B cell (primary cell): ENCODE results near the gene EFCAB9. TPM values are rescaled to one million over a fixed set of nuclear protein-coding genes. Genes with fewer than 3 reads are reported as not detected.

Experiments
- ATAC-seq: fragments of 200-7000 bp; cut with Tn5 transposase; one replicate; pipeline ENCODE4 v1.10.0; 2021; ENCODE audit warnings: low read depth, mild to moderate bottlenecking, moderate number of reproducible peaks, moderate library complexity
- CTCF ChIA-PET: fragments of 350-600 bp; sonication (Branson Sonifier 250); formaldehyde crosslinking; loops from one replicate; lab custom pipeline; 2021; ENCODE audit warnings: antibody characterized with exemption, inconsistent platforms; lab: Charles Lee
- POLR2A ChIA-PET: fragments of 350-600 bp; sonication (Branson Sonifier 250); formaldehyde crosslinking; loops from one replicate; lab custom pipeline; 2021; ENCODE audit warnings: antibody characterized with exemption; lab: Charles Lee
- DNase-seq: peaks from one replicate; pipeline ENCODE4 v3.0.0; 2013
- H2AFZ ChIP-seq: 2 replicates; pipeline ENCODE4 v1.6.1; 2012; ENCODE audit warnings: mild to moderate bottlenecking, low read depth, low read length; ENCODE audit not compliant: insufficient read depth, poor library complexity, severe bottlenecking
- H3K27ac ChIP-seq, 2 donors: 1 replicate in 1 of 2; 2 replicates in 1 of 2; pipeline ENCODE4 v1.5.1; 2012 to 2013; ENCODE audit warnings: low read length in 2 of 2, mild to moderate bottlenecking in 2 of 2, moderate library complexity in 1 of 2
- H3K27me3 ChIP-seq, 4 experiments: fragments of 200-600 bp in 1 of 4; sonication (generic) in 1 of 4; replicated peaks in 1 of 4; 1 replicate in 2 of 4; 2 replicates in 2 of 4; pipeline versions ENCODE4 v1.6.1 to v1.7.0; 2013 to 2016; ENCODE audit warnings: low read length in 3 of 4, mild to moderate bottlenecking in 2 of 4, mixed read lengths in 1 of 4, moderate library complexity in 1 of 4; ENCODE audit not compliant: insufficient read depth in 4 of 4, control insufficient read depth in 3 of 4; ENCODE audit errors: control extremely low read depth in 1 of 4
- H3K36me3 ChIP-seq, 2 experiments: replicated peaks in 1 of 2; 1 replicate in 1 of 2; 2 replicates in 1 of 2; pipeline versions ENCODE4 v1.6.1 to v1.7.1; 2013; ENCODE audit warnings: low read length in 1 of 2; ENCODE audit not compliant: insufficient read depth in 2 of 2, control insufficient read depth in 1 of 2; ENCODE audit errors: control extremely low read depth in 1 of 2, extremely low read depth in 1 of 2
- H3K4me1 ChIP-seq, 2 donors: fragments of 200-600 bp in 1 of 2; sonication (generic) in 1 of 2; 1 replicate in 1 of 2; 2 replicates in 1 of 2; pipeline versions ENCODE4 v1.5.1 to v1.6.1; 2013 to 2017; ENCODE audit warnings: low read length in 2 of 2; ENCODE audit not compliant: control insufficient read depth in 2 of 2, insufficient read depth in 2 of 2
- H3K4me2 ChIP-seq: replicated peaks from 2 replicates; pipeline ENCODE3; 2012; ENCODE audit warnings: mild to moderate bottlenecking, low read depth, low read length; ENCODE audit not compliant: poor library complexity, severe bottlenecking
- H3K4me3 ChIP-seq, 5 experiments: fragments of 200-600 bp in 1 of 5; sonication (generic) in 1 of 5; 1 replicate in 3 of 5; 2 replicates in 2 of 5; pipeline versions ENCODE4 v1.5.1 to v1.7.0; 2011 to 2016; ENCODE audit warnings: low read length in 4 of 5, mild to moderate bottlenecking in 4 of 5, low read depth in 2 of 5, control low read depth in 1 of 5, moderate library complexity in 1 of 5; ENCODE audit not compliant: insufficient read depth in 1 of 5; ENCODE audit errors: control extremely low read depth in 1 of 5, extremely low read depth in 1 of 5
- H3K79me2 ChIP-seq: fragments of 200-600 bp; sonication (generic); one replicate; pipeline ENCODE4 v1.6.0; 2016; ENCODE audit warnings: low read length; ENCODE audit not compliant: control insufficient read depth, insufficient read depth
- H3K9ac ChIP-seq: fragments of 200-600 bp; sonication (generic); 2 replicates; pipeline ENCODE4 v1.6.1; 2017; ENCODE audit warnings: mild to moderate bottlenecking, low read length, moderate library complexity
- H3K9me3 ChIP-seq, 3 donors: one replicate each; pipeline versions ENCODE4 v1.6.1 to v1.7.1; 2013; ENCODE audit warnings: low read length in 2 of 3; ENCODE audit not compliant: control insufficient read depth in 2 of 3, insufficient read depth in 1 of 3; ENCODE audit errors: control extremely low read depth in 1 of 3
- H4K20me1 ChIP-seq: 2 replicates; pipeline ENCODE4 v1.6.0; 2012; ENCODE audit warnings: mild to moderate bottlenecking, low read length; ENCODE audit not compliant: insufficient read depth, control insufficient read depth, poor library complexity, severe bottlenecking
- H3K27ac Mint-ChIP-seq: one replicate; pipeline ENCODE4 v1.8.0; 2021; ENCODE audit warnings: mixed read lengths
- H3K27me3 Mint-ChIP-seq: one replicate; pipeline ENCODE4 v1.8.0; 2021; ENCODE audit warnings: mixed read lengths
- H3K4me1 Mint-ChIP-seq: one replicate; pipeline ENCODE4 v1.8.0; 2021; ENCODE audit warnings: mixed read lengths
- H3K4me3 Mint-ChIP-seq: one replicate; pipeline ENCODE4 v1.8.0; 2021; ENCODE audit warnings: mixed read lengths
- H3K9me3 Mint-ChIP-seq: one replicate; pipeline ENCODE4 v1.8.0; 2022; ENCODE audit warnings: mixed read lengths; ENCODE audit not compliant: insufficient read depth
- EZH2 ChIP-seq: IDR thresholded peaks from 2 replicates; pipeline ENCODE4 v1.6.1; 2012; ENCODE audit warnings: borderline replicate concordance, low read depth, mild to moderate bottlenecking, moderate library complexity, low read length; ENCODE audit not compliant: insufficient read depth, poor library complexity, severe bottlenecking
- WGBS: methylation state at CpG from one replicate; pipeline ENCODE4 v1.1.5; 2013; ENCODE audit warnings: missing lambda C conversion rate; ENCODE audit not compliant: insufficient coverage; 5-methylcytosine and 5-hydroxymethylcytosine counted together
- intact Hi-C: fragments of 100-400 bp; cut with micrococcal nuclease; formaldehyde crosslinking; loops from one replicate; pipeline ENCODE4 v1.10.0; 2022
- polyA plus RNA-seq: library from polyadenylated mRNA; depleted of rRNA; stranded (reverse); fragments of >200 nt; gene quantifications from 2 replicates; pipeline ENCODE4 v1.2.3, GENCODE V29; 2012
- total RNA-seq, 2 donors: library from RNA; stranded (reverse); fragments of 120-200 nt in 1 of 2; gene quantifications; 1 replicate in 1 of 2; 2 replicates in 1 of 2; pipeline versions ENCODE4 v1.2.3 to v1.2.4, GENCODE V29; 2013 to 2022
- TF ChIP-seq, protein P1 (sequence below): fragments of 200-600 bp; IDR thresholded peaks from one replicate; pipeline ENCODE4 v1.8.0; 2022; ENCODE audit warnings: antibody characterized with exemption, mild to moderate bottlenecking

Gene EFCAB9
- total and polyA plus RNA-seq, 2 donors (not counting 1 experiment from before 2014, with no cell fraction given): not detected

DNA sequence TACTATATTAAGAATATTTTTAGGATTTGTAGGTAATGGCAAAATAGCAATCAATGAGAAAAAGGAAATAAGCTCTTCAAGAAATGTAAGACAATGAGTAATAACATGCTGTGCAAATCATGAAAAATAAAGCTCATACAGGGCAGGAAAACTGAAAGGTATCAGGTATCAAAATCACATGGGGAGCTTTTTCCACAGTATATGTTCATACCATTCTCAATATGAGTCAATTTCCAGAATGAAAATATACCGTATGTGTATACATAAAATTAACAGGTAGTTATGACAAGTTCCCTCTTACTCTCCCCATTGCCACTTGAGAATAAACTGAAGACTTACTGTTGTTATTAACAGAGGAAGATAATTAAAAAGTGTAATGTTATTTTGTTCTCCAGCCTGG is 35.9 kb downstream of the EFCAB9 start:
- no CpG with 5 or more reads among the region's 1 CpG for WGBS
- Mint-ChIP-seq H3K4me3 (no peak overlapping the region), H3K4me1 (no peaks in the 10 kb centered on the region), H3K27me3 (no peaks in the 10 kb centered on the region), H3K27ac (no peak overlapping the region), H3K9me3 (no peaks in the 10 kb centered on the region)
- Histone ChIP-seq H3K4me2 (no peak overlapping the region), H3K4me3 (no peak overlapping the region), H3K36me3 (peaks cover 1 to 17% of the 10 kb centered on the region in 2 experiments), H3K9me3 (no peaks in the 10 kb centered on the region), H3K9ac (no peak overlapping the region), H3K79me2 (no peaks in the 10 kb centered on the region), H3K27me3 (no peaks in the 10 kb centered on the region), H4K20me1 (no peaks in the 10 kb centered on the region), H3K27ac (no peak overlapping the region), H3K4me1 (no peaks in the 10 kb centered on the region), H2AFZ (no peak overlapping the region)
- intact Hi-C loops: no loop called here
- no peak for ATAC-seq
- TF ChIP-seq, protein P1, sequence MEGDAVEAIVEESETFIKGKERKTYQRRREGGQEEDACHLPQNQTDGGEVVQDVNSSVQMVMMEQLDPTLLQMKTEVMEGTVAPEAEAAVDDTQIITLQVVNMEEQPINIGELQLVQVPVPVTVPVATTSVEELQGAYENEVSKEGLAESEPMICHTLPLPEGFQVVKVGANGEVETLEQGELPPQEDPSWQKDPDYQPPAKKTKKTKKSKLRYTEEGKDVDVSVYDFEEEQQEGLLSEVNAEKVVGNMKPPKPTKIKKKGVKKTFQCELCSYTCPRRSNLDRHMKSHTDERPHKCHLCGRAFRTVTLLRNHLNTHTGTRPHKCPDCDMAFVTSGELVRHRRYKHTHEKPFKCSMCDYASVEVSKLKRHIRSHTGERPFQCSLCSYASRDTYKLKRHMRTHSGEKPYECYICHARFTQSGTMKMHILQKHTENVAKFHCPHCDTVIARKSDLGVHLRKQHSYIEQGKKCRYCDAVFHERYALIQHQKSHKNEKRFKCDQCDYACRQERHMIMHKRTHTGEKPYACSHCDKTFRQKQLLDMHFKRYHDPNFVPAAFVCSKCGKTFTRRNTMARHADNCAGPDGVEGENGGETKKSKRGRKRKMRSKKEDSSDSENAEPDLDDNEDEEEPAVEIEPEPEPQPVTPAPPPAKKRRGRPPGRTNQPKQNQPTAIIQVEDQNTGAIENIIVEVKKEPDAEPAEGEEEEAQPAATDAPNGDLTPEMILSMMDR: no peak
- TF ChIP-seq EZH2: no peak
- ChIA-PET POLR2A (no interaction called here), CTCF (no interaction called here)
- DNase-seq: no peak

DNA sequence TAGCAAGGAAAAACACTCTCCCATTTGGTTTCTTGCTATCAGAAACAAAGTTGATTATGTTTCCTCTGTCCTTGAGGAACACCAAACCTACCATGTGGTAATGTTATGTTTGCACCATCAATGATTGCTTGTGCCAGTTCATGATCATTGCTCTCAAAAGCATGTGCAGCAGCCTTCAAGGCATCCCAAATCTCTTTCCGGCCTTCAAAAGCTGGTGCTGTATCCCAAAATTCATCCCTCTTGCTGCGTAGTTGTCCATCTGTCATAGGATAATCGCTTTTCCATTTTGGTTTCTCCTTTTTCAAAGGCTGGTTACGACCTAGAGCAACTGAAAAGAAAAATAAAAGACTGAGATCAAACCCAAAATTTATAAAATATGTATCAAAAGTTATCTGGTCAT is 40.1 kb downstream of the EFCAB9 start:
- Histone ChIP-seq H3K27me3 (no peaks in the 10 kb centered on the region), H3K9ac (no peak overlapping the region), H2AFZ (no peak overlapping the region), H3K9me3 (no peaks in the 10 kb centered on the region), H3K79me2 (peaks cover 2% of the 10 kb centered on the region), H3K4me1 (peaks cover 0 to 7% of the 10 kb centered on the region in 2 donors), H3K4me2 (no peak overlapping the region), H4K20me1 (peaks cover 6% of the 10 kb centered on the region), H3K27ac (no peak overlapping the region), H3K4me3 (no peak overlapping the region), H3K36me3 (peaks cover 0 to 15% of the 10 kb centered on the region in 2 experiments)
- no peak for TF ChIP-seq EZH2
- TF ChIP-seq, protein P1: no peak
- WGBS: 100% methylated on average over 1 of the region's 4 CpGs
- Mint-ChIP-seq H3K4me1 (peaks cover 17% of the 10 kb centered on the region), H3K27me3 (no peaks in the 10 kb centered on the region), H3K9me3 (no peaks in the 10 kb centered on the region), H3K27ac (no peak overlapping the region), H3K4me3 (no peak overlapping the region)
- intact Hi-C loops: no loop called here
- DNase-seq (no peak), ATAC-seq (no peak)
- ChIA-PET POLR2A (no interaction called here), CTCF (no interaction called here)
